ENCODE measurements around the gene MPEG1. TPM values are rescaled to one million over a fixed set of nuclear protein-coding genes. Genes with fewer than 3 reads are reported as not detected.

MPEG1 gene
- polyA plus RNA-seq, 1 donor (not counting 4 experiments of a cell fraction or from before 2014, with no cell fraction given), result not detected

GRCh38 chr11:59204746-59205145, 8.0 kb downstream of the MPEG1 start:
- no peak for FAIRE-seq
- Histone ChIP-seq H2AFZ (ENCODE audit: control insufficient read depth, low read length) (no peak overlapping the region), H4K20me1 (ENCODE audit: control insufficient read depth, extremely low read depth, insufficient read depth, low read length) (no peaks in the 10 kb centered on the region), H3K27ac (ENCODE audit: control insufficient read depth, insufficient read depth, low read length) (no peak overlapping the region), H3K9me1 (ENCODE audit: control insufficient read depth, extremely low read depth, insufficient read depth, low read length) (no peaks in the 10 kb centered on the region), H3K79me2 (ENCODE audit: control insufficient read depth, insufficient read depth, low read length) (no peaks in the 10 kb centered on the region), H3K4me1 (ENCODE audit: control insufficient read depth, extremely low read depth, insufficient read depth, low read length) (peaks cover 3% of the 10 kb centered on the region), H3K4me2 (ENCODE audit: control insufficient read depth, extremely low read depth, insufficient read depth, low read depth, low read length) (no peak overlapping the region), H3K9ac (ENCODE audit: control insufficient read depth, extremely low read depth, insufficient read depth, low read length) (no peak overlapping the region), H3K36me3 (ENCODE audit: control insufficient read depth in 2 of 2, extremely low read depth in 1 of 2, insufficient read depth in 2 of 2, low read length in 2 of 2) (peaks cover 4 to 12% of the 10 kb centered on the region in 2 experiments), H3K4me3 (ENCODE audit: control insufficient read depth in 2 of 3, extremely low read depth in 1 of 3, insufficient read depth in 2 of 3, low read depth in 1 of 3, low read length in 3 of 3) (no peak overlapping the region), H3K27me3 (ENCODE audit: control insufficient read depth, extremely low read depth, insufficient read depth, low read length) (no peaks in the 10 kb centered on the region), H3K9me3 (ENCODE audit: control insufficient read depth, low read depth, low read length) (no peaks in the 10 kb centered on the region)
- dilution Hi-C loops (cut with MboI; ENCODE audit: extremely low pct_ligation_motif_present, low sequenced_read_pairs), result no loop called here
- DNase-seq (ENCODE audit: low read depth, low spot score), result no peak
- no peak for TF ChIP-seq EZH2 (IDR thresholded peaks at IDR 0.05; ENCODE audit: low read length)
- no peak for TF ChIP-seq CTCF (optimal IDR thresholded peaks at IDR 0.05 in 1 of 3, IDR thresholded peaks at IDR 0.05 in 1 of 3, conservative IDR thresholded peaks at IDR 0.05 in 1 of 3; ENCODE audit: extremely low read depth in 1 of 3, insufficient read depth in 2 of 3, low read length in 3 of 3)

GRCh38 chr11:59201353-59201752, 11.4 kb downstream of the MPEG1 start:
- no peak overlapping the region for H3K4me3 ChIP-seq (ENCODE audit: control insufficient read depth in 2 of 3, extremely low read depth in 1 of 3, insufficient read depth in 2 of 3, low read depth in 1 of 3, low read length in 3 of 3)
- peaks cover 6 to 17% of the 10 kb centered on the region in 2 experiments for H3K36me3 ChIP-seq (ENCODE audit: control insufficient read depth in 2 of 2, extremely low read depth in 1 of 2, insufficient read depth in 2 of 2, low read length in 2 of 2)
- no peak overlapping the region for H3K4me2 ChIP-seq (ENCODE audit: control insufficient read depth, extremely low read depth, insufficient read depth, low read depth, low read length)
- peaks cover 3% of the 10 kb centered on the region for H3K4me1 ChIP-seq (ENCODE audit: control insufficient read depth, extremely low read depth, insufficient read depth, low read length)
- no peaks in the 10 kb centered on the region for H3K9me1 ChIP-seq (ENCODE audit: control insufficient read depth, extremely low read depth, insufficient read depth, low read length)
- no peaks in the 10 kb centered on the region for H3K79me2 ChIP-seq (ENCODE audit: control insufficient read depth, insufficient read depth, low read length)
- peak; percentile 39 to 53 (median 44) for TF ChIP-seq CTCF (optimal IDR thresholded peaks at IDR 0.05 in 1 of 3, IDR thresholded peaks at IDR 0.05 in 1 of 3, conservative IDR thresholded peaks at IDR 0.05 in 1 of 3; ENCODE audit: extremely low read depth in 1 of 3, insufficient read depth in 2 of 3, low read length in 3 of 3)
- no peak for TF ChIP-seq EZH2 (IDR thresholded peaks at IDR 0.05; ENCODE audit: low read length)
- no peaks in the 10 kb centered on the region for H4K20me1 ChIP-seq (ENCODE audit: control insufficient read depth, extremely low read depth, insufficient read depth, low read length)
- dilution Hi-C loops (cut with MboI; ENCODE audit: extremely low pct_ligation_motif_present, low sequenced_read_pairs), result no loop called here
- no peaks in the 10 kb centered on the region for H3K9me3 ChIP-seq (ENCODE audit: control insufficient read depth, low read depth, low read length)
- H2AFZ ChIP-seq (ENCODE audit: control insufficient read depth, low read length), result no peak overlapping the region
- H3K27ac ChIP-seq (ENCODE audit: control insufficient read depth, insufficient read depth, low read length), result no peak overlapping the region
- FAIRE-seq, result no peak
- no peak for DNase-seq (ENCODE audit: low read depth, low spot score)
- H3K27me3 ChIP-seq (ENCODE audit: control insufficient read depth, extremely low read depth, insufficient read depth, low read length), result no peaks in the 10 kb centered on the region
- H3K9ac ChIP-seq (ENCODE audit: control insufficient read depth, extremely low read depth, insufficient read depth, low read length), result no peak overlapping the region
